Fibroblast of mammary gland (primary cell): Measurements from ENCODE around the gene FMN1.

Experiments used
- DNase-seq: peaks from one replicate; pipeline ENCODE4 v3.0.0-alpha.2; 2010; ENCODE audit warnings: low read depth
- H3K4me3 ChIP-seq: 2 replicates; pipeline ENCODE4 v1.5.1; 2011; ENCODE audit warnings: low read depth, mild to moderate bottlenecking, low read length, moderate library complexity; ENCODE audit not compliant: control insufficient read depth
- TF ChIP-seq, protein P1 (sequence below): conservative IDR thresholded peaks from 2 replicates; pipeline ENCODE4 v1.5.1; 2011; ENCODE audit warnings: low read depth, low read length, inconsistent platforms; ENCODE audit not compliant: control insufficient read depth, insufficient read depth

The FMN1 gene

DNA sequence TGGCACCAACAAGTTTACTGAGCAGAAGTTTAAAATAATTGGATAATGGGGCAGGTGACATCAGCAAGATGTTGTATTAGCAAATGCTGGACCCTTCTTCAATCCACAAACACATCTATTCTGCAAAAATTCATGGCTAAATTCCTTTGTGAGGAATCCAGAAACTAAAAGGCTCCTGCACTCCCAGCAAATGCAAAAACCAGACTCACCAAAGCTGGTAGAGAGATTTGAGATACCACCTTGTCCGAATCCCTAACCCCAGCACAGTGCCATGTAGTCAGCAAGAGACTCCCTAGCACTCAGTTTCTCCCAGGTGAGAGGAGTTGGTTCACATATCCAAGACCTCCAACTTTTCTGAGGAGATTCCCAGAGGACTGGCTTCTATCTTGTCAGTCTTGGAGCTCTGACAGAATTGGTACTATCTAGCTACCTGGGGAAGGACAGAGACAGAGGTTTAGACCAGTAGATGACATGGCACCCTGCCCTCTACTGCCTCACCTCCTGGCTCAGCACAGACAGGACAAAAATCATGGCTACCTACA, 454.9 kb downstream of the FMN1 start:
- TF ChIP-seq, protein P1, sequence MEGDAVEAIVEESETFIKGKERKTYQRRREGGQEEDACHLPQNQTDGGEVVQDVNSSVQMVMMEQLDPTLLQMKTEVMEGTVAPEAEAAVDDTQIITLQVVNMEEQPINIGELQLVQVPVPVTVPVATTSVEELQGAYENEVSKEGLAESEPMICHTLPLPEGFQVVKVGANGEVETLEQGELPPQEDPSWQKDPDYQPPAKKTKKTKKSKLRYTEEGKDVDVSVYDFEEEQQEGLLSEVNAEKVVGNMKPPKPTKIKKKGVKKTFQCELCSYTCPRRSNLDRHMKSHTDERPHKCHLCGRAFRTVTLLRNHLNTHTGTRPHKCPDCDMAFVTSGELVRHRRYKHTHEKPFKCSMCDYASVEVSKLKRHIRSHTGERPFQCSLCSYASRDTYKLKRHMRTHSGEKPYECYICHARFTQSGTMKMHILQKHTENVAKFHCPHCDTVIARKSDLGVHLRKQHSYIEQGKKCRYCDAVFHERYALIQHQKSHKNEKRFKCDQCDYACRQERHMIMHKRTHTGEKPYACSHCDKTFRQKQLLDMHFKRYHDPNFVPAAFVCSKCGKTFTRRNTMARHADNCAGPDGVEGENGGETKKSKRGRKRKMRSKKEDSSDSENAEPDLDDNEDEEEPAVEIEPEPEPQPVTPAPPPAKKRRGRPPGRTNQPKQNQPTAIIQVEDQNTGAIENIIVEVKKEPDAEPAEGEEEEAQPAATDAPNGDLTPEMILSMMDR: no peak
- no peak overlapping the region for H3K4me3 ChIP-seq

DNA sequence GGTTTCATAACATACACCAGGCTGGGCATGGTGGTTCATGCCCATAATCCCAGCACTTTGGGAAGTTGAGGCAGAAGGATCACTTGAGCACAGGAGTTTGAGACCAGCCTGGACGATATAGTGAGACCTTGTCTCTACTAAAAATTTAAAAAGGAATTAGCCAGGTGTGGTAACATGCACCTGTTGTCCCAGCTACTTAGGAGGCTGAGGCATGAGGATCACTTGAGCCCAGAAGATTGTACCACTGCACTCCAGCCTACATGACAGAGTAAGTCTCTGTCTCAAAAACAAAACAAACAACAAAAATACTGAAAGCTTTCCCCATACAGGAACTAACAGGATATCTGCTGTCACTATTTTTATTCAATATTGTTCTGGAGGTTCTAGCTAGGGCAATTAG, 455.8 kb downstream of the FMN1 start:
- H3K4me3 ChIP-seq: no peak overlapping the region
- TF ChIP-seq, protein P1: no peak
- no peak for DNase-seq

More for the DNA sequence above, 454.9 kb downstream of the FMN1 start:
- no peak for DNase-seq

DNA sequence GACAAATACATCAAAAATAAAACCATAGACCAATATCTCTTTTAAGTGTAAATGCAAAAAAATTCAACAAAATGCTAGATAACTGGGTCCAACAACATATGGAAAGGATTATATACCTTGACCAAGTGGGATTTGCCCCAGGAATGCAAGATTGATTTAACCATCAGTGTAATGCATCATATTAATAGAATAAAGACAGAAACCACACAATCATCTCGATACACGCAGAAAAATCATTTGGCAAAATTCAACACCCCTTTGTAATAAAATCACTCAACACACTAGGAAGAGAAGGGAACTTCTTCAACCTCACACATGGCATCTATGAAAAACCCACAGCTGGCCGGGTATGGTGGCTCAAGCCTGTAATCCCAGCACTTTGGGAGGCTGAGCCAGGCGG, 457.2 kb downstream of the FMN1 start:
- no peak overlapping the region for H3K4me3 ChIP-seq
- TF ChIP-seq, protein P1: no peak
- DNase-seq: no peak

DNA sequence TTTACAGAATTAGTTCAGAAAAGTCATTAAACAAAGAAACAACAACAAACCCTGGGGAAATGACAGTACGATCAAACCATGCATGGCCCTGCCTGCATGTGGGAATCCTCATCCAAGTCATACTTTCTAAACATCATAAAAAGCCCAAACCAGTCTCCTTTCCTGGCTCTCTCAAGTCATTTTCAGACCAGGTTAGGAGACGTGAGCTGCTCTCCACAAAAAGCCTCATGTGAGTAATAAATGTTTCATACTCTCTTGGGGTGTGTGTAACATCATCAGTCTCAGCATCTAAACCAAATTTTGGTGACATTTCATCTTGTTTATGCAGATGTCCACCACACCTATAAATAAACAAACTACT, 457.8 kb downstream of the FMN1 start:
- TF ChIP-seq, protein P1: no peak
- H3K4me3 ChIP-seq: no peak overlapping the region

DNA sequence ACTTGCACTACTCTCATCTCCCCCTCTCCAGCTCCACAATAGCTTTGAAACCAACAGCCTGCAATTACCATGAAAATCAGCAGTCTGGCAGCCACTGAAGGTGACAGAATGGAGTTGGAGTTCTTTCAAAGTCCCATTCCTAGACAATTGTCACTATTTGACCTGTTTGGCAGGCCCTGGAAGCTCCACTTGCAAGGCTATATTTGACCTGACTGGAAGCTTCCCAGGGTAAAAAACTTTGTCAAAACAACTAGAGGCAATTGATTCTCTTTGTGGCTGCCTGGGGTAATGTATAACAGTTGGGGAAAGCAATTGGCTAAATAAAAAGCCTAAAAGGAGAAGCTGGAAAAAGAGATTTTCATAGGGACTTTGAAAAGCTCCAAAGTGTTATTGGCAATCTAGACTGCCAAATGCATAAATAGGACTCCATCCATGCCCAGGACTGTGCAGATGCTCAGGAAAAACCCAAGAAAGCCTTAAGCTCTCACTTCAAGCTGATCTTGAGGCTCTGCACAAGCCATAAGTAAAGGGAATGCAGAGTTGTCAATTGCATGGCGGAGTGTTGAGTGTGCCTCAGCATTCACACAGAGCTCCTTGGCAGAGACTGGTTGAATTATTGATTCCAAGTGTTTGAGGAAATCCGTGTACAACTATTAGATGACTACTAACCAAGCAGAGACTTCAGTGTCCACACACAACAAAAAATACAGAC, 458.4 kb downstream of the FMN1 start:
- TF ChIP-seq, protein P1: no peak
- no peak overlapping the region for H3K4me3 ChIP-seq
- no peak for DNase-seq

More for the DNA sequence above, 457.8 kb downstream of the FMN1 start:
- DNase-seq: no peak

DNA sequence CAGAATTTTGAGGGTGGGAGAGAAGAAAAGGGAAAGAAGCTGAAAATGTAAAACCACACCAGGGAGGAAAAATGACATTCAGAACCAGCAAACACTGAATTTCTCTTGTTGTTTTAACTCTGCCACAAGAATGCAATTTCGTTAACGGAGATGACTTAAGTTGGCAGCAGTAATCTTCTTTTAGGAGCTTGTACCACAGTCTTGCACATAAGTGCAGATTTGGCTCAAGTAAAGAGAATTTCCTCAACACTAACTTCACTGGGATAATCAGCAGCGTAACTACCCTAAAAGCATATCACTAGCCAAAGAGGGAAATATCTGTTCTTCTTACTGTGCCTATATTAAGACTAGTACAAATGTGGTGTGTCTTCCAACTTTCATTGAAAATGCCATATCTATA, 461.2 kb downstream of the FMN1 start:
- no peak overlapping the region for H3K4me3 ChIP-seq
- TF ChIP-seq, protein P1: no peak
- no peak for DNase-seq
